HG03342 (cell line): Measurements from ENCODE around the gene HPCA.

Experiments
- ATAC-seq: cut with Tn5 transposase; IDR thresholded peaks from one replicate; pipeline ENCODE4 v1.9.1; 2021; ENCODE audit warnings: mild to moderate bottlenecking, moderate library complexity; ENCODE audit not compliant: unreplicated experiment

Gene HPCA

DNA sequence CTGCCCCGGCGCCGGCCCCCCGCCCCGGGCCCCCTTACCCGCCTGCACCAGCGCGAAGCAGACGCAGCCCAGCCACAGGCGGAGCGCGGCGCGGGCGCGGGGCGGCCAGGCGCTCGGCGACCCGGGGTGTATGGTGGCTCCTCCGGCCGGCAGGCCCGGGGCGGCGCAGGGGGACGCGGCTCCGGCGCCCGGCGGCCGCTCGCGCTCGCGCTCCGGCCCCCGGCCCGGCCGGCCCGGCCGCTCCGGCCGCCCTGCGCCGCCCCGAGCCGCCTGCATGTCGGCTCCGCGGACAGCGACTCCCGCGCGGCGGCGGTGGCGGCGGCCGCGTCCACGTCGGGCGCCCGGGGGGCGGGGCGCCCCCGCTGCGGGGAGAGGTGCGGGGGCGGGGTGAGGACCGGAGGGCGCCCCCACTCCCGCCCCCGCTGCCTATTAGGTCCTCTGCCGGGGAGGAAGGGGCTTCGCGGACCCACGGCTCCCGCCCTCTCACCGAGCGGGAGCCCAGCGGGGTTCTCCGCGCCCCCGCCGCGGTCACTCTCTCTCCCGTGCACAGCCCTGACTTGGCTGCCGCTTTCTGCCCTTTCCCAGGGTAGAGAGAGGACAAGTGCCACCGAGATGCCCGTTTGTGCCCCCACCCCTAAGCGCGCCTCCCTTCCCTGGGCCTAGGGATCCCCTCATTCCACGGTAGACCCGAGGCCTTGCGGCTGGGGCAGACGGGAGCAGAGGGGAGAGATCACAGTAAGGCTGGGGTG is 15.5 kb upstream of the HPCA start, which contains the start of gene FNDC5:
TSS of gene FNDC5 (minus strand) at position 298 of the 749 bp plus-strand sequence.
- no peak for ATAC-seq

DNA sequence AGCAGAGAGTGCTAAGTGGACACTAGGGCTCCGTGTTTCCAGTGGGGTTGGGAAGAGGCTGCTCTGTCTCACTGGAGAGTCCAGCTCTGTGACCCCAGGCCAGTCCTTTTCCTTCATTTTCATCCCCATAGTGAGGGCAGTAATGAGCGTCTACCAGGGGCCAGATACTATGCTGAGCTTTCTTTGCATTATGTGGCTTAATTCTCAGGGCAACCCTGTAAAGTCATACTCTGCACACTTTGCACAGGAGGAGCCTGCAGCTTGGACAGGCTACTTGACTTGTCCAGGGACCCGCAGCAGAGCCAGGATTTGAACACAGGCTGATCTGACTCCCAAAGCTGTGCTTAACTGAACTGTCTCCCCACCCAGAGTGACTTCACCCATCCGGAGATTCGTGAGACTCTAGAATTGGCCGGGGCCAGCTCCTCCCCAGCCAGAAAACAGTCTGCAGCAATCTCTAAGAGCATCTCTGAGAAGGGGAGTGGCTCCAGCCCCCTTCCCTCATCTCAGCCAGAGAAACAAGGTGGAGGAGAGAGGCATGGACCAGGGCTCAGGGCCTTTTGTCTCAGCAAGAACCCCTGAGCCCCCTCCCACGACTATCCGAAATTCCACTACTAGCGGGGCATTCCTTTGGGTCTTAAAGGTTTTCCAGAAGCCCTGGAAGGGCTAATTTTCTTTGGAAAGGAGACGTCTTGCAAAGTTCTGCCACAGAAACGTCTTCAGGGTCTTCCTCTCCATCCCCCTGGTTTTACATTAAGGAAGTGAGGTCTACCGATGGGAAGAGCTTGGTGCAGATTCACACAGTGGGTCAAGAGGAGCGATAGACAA is 14.7 kb upstream of the HPCA start:
- no peak for ATAC-seq

DNA sequence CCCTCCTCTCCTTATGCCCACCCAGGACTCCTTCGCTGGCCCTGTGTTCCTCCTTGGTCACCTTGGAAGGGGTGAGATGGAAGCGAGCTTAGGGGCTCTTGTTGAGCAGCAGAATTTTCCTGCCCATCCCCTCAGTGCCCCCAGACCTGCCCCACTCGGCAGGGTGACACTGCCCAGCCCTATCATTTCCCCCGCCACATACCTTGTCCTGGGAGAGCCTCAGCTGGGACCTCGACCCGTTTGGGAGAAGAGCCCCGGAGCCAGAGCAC is 14.2 kb upstream of the HPCA start:
- no peak for ATAC-seq

DNA sequence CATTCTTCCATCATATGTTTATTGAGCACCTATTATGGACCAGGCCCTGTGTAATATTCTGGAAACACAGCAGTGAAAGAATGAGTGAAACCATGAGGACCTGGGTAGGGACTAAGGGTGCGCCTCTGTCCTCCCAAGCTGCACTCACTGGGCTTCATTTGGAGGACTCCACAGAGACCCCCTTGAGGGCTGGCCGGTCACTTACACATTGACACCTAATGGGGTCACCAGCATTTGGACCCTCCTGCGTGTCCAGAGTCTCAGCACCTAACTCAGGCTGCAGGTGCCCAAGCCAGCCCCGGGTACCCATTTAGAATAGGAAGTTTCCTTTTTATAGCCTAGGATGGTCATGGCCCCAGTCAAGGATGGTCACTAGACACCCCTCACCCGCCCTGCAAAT is 12.8 kb upstream of the HPCA start:
- ATAC-seq, result no peak

DNA sequence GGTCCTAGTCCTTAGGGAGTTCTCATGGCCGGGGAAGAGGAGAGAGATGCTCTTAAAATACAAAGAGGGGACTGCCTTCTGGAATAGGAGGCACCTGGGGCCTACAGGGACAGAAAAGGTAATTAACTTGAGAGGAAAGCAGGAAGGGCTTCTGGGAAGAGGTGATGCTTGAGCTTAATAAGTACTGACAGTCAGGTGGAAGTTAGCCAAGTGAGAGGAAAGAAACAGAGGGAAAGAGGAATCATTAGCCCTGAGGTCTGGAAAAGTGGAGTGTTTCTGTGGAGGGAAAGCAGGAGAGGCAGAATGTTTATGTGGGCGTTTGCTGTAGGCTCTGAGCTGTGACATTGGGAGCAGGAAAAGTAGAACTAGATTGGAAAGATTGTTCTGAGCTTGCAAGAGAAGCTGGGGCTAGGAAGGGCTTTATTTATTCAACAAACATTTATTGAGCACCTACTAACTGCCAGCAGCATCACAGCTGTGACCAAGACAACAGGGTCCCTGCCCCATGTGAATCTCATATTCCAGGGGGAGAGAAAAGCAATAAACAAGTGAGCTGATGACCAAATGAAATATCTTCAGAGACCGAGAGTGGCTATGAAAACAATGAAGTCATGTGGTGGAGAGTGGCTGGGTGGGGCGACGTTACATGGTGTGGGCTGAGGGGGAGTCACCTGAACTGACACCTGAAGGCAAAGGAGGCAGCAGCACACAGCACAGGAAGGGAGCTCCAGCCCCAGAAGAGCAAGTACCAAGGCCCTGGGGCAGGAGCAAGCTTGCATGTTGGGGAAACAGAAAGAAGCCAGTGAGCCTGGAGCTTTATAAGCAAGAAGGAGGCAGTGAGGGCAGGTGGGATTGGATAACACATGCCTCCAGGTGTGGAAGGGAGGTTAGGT is 11.2 kb upstream of the HPCA start:
- ATAC-seq, result no peak

DNA sequence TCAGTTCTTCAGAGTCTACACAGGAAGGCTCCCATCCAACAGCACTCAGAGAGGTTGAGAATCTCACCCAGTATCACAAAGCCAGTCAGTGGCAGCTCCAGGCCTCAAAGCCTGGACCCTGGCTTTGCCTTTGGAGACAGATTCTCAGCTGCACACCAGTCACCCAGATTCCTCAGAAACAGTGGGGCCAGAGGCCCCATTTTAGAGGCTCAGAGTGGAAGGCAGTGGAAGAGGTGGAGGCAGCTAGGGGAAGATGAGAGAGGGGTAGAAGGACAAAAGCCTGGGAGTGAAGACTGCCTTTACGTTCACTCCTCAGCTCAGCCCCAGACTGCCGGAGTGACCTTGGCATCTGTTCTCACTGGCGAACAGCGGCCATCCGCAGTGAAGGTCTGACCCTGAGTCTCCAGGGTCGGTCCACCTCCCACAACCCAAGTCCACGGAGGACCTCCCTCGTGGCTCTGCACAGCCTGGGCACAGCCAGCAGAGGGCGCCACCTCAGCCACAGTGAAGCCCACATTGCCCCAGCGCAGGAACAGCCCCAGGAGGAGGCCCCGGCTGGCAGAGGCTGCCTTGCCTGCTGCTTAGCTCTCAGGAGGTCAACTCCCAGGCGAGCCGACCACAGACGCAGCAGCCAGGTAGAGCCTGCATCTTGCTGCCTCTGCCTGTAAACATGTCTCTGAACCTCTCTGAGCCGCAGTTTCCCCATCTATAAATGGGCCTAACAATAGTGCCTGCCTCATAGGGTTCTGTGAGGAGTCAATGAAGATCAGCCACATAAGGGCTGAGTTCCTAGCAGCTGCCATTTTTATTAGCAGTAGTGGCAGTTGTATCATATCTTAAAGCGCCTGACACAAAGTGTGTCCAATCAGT is 9.7 kb upstream of the HPCA start:
- no peak for ATAC-seq

DNA sequence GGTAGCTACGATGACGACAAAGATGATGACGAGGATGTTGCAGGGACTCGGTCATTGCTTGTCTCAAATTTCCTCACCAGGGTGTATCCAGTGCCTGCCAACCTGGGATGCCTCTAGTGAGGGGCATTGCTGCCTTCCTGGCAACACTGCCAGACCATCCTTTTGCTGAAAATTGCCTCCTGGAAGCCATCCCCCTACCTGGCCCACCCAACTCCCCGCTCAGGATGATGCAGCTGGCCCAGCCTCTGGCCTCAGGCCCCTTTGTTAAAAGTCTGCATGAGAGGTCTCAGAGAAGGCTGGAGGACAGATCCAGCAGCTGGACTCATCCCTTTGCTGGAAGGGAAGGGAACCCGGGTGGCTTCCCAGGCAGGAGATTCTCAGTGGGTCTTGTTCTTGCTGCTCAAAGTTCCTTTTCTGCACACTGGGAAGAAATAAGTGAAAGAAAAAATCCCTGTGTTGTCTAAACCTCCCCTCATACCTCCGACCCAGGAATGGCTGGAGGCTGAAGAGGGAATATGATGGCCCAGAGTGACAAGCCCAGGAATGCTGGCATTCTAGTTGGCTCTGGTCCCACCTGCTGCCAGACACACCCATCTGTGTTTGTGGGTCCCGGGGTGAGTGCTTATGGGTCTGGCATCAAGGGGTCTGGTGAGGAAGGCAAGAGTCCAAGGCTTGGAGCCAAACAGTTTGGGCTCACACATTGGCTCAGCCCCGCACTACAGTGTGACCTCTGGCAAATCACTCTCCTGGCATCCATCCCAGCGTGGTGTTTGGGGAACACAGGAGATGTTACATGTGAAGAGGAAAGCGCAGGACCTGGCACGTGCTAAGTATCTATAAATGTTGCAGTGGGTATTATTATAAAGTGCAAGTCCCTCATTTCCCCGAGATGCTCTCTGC is 8.8 kb upstream of the HPCA start:
- ATAC-seq, result no peak

DNA sequence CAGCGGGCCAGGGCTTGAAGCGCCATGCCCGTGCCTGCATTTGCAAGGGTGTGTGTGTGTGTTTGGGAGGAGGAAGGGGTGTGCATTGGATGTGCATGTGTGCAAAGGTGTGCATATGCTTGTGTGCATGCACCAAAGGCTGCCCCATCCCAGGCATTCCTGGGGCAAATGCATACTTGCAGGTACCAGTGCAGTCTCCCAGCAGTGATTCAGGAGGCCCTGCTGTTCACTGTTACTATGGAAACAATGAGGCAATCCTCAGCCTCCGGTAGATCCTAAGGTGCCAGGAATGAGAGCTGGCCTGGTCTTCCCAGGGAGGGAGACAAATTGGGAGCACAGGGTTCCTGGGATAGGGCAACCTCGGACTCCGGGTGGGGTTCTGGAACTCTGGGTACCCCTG is 8.1 kb upstream of the HPCA start:
- ATAC-seq, result no peak

DNA sequence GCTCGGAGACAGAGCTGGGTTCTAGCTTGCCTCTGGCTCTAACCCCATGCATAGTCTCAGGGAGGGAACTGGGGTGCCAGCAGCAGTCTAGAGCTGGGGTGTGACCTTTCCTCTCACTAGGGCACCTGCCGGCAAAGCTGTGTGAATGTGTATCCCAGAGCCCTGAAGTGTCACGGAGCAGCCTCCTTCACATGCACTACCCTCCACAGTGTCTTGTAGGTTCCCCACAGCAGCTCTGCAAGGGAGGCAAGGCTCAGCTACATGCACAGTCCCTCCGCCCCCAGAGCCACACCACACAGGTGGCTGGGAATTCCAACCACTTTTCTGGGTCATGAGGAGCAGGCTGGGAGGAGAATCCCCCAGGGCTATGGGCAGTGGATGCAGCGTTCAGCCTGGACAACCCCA is 7.7 kb upstream of the HPCA start:
- ATAC-seq, result no peak

DNA sequence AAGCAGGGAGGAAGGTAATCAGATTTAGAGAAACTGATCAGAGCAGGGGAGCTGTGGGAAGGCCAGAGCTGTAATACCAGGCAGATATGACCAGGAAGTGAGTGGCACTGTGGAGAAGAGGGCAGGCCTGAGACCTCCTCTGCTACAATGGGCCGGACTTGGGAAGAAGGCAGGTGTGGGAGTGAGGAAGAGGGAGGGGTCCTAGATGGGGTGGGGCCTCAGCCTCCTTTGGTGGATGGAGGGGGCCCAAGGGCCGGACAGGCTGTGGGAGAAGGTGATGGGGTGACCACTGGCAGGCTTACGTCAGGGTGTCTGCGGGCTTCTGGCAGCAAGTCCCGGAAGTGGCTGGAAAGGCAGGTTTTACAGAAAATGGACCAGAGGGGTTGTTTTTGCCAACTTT is 5.0 kb upstream of the HPCA start:
- no peak for ATAC-seq

DNA sequence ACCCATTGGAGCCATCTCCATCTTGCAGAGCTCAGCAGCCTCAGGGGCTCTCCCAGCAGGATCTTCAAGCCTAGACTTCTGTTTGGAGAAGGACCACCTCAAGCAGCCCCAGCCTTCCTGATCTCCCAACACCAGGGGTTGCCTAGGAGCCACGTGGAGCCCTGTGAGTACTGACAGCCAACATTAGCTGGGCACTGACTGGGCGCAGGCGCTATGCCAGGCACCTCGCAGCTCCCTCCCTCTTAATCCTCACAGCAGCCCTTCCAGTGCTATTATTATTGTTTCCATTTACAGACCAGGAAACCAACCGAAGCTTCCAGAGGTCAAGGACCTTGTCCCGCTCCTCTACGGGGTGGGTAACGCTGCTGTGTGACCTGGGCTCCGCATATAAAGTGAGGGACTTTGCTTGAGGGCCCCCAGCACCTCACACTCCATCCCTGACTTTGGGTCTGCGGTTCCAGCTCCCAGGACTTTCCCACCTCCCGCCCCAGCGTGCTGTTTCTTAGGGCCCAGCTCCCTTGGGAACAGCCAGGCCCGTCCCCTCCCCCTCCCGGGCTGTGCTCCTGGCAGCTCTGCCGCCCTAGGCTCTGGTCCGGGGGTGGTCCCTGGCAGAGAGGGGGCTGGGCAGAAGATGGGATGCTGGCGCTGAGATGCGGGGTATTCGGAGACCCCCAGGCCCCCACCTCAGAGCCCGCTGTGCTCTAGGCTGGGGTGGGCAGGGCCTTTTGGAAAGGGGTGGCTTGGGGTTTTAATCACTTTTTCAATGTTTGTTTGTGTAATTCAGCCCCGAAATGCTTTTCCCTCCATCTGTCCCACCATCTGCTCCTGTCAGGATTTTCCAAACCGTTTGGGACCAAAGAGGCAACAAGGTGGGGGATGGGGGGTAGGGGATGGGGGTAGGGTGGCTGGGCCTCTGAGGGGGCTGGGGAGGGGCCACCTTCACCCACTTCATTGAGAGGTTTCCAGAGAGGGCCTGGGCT is 4.1 kb upstream of the HPCA start:
- ATAC-seq, result no peak

DNA sequence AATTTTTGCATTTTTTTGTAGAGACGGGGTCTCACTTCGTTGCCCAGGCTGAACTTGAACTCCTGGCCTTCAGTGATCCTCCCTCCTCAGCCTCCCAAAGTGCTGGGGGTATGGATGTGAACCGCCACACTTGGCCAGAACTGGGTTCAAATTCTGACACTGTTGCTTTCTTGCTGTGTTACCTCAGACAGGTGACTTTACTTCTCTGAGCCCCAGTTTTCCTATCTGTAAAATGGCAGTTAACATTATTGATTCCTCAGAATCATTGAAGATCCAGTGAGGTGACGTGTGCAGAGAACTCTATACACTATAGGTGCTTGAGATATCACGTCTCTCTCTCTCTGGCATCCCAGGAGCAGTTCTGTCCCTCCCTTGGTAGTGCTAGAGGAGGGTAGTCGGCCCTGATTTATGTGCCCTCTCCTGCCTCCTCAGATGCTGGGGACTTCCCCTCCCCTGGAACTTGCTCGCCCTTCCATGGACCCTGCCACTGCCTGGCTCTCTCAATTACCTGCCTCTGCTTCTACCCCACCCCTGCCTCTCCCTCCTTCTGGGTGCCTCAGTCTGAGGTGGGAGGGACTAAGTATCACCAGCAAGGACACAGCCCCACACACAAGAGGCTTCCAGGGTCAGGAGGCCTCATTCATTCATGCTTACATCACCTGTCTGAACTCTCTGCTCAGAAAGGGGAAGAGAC is 2.8 kb upstream of the HPCA start:
- ATAC-seq, result no peak

DNA sequence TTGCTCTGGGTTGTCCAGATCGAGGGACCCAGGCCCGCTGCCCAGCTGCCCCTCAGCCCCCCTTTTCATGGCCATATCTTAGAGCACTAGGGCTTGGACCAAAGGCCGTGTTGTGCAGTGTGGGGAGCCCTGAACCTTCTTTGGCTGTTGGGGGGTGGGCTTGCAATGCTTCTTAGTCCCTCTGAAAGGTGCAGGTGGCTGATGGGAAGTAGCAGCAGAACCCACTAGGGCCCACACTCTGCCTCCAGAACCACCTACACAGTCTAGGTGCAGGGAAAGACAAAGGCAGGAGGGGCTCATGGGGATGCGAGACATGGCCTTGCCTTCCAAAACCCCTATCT is 2.3 kb upstream of the HPCA start:
- no peak for ATAC-seq

DNA sequence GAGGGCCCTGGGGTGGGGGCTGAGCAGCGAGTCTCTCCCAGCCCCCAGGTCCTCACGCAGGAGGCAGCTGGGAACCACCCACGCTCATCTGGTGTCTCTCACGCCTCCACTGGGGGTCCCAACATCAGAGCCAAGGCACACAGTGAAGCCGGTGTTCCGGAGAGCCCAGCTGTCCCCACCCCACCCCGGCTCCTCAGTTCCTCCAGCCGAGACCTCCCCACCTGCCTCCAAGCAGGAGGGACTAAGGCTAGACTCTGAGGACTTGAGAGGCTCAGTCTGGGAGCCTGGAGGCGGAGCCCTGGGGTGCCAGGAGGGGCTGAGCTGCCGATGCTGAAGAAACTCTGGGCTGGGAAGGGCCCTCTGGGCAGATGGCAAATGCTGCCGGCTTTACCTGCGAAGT is 1.6 kb upstream of the HPCA start:
- ATAC-seq, result no peak

DNA sequence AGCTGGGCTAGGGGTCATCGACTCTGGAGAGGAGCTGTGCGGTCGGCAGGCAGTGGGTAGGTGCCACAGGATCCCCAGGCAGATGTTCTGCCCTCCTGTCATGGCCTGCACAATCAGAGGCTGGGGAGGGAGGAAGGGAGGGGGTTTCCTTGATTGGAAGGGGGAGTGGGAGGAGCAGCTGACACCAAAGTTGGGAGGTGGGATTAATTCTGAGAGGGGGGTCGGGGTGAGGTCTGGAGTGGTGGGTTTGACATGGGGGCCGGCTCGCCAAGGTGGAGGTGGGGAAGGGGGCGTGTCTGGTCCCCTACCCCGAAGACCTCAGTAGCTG is 651 bp upstream of the HPCA start:
- ATAC-seq, result no peak

DNA sequence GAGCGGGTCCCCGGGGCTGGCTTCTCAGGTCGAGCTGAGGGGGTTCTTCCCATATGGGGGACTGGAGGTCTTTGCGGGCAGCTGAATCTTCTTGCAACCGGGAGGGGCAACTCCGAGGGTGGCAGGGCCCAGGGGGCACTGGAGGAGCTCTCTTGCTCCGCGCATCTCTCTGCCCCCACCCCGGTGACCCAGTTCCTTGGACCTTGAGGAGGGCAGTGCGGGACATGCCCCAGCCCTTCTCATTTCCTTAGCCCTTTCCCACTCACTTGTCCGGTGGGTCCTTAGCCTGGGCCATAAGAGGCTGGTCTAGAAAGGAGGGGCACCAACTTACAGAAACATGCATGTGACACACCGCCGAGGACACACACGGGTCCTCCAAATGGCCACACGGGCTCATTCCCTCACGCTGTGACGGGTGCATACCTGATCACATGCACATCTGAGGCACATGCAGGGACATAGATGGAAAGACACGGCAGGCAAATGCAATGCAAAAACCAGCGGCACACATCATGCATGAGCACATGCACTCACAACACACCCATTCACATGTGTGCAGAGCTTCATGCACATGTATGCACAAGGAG is 630 bp downstream of the HPCA start:
- no peak for ATAC-seq

DNA sequence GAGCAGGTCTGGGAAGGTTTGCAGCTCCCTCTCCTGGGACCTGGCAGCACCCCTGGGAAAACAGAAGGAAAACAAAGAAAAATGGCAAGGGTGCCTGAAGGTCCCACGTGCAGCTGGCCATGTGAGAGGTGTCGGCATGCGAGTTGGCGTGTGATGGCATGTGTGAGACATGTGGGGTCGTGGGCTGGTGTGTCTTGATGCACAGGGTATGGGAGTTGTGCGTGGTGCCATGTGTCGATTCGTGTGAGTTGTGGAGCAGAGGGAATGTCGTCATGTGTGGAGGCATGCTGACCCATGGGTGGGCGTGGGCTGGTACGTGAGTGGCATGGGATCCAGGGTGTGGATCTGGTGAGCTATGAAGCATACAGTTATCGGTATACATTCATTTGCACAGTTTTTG is 1.3 kb downstream of the HPCA start:
- no peak for ATAC-seq

DNA sequence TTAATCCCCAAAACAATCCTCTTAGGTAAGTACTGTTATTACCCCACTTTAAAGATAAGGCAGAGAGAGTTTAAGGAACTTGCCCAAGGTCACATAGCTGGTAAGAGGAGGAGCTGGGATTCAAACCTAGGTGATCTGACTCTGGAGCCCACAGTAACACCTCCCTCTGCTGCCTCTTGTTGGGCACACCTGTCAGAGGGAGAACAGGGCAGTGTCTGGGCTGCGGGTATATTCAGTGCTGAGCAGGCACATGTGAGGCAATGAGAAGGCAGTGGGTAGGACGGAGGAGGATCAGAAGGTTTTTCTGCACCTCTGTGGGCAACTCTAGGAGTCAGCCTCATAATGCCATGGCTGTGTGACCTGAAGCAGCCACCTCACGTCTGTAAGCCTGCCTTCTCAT is 1.8 kb downstream of the HPCA start:
- no peak for ATAC-seq
